ENCODE measurements around the gene TAAR8. TPM values are rescaled to one million over a fixed set of nuclear protein-coding genes. Genes with fewer than 3 reads are reported as not detected.
A peak's percentile ranks its signal among the peaks of the same experiment; 100 is the strongest.

Gene TAAR8
- not detected for total RNA-seq

DNA sequence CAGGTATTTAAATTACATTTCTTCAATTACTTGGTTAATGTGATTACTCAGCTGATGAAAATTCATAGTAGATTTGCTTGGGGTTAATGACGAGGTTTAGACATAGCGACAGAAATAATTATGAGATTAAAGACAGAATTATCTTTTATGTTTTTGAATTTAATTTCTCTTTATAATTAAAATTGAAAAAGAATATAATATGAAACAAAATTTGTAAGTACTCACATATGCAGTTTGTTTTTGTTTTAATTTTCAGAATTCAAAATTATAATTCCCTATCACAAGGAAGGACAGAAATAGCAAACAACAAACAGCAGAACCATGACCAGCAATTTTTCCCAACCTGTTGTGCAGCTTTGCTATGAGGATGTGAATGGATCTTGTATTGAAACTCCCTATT lies at the start of gene TAAR8:
Gene TAAR8, plus strand, starts transcription at position 301 of the 400 bp plus-strand sequence. Its CDS starts 21 bp downstream, at position 322.
- POLR2A ChIA-PET: no interaction called here
- intact Hi-C loops (cut with DNase I, micrococcal nuclease): no loop called here
- H3K36me3 Mint-ChIP-seq (ENCODE audit: low read depth): no peaks in the 10 kb centered on the region
- H3K27ac Mint-ChIP-seq: no peak within 1 kb of the TSS
- peaks cover 22% of the 10 kb centered on the region for H3K27me3 Mint-ChIP-seq
- CTCF ChIA-PET: no interaction called here
- no peaks in the 10 kb centered on the region for H3K4me1 Mint-ChIP-seq
- no peak within 1 kb of the TSS for H3K4me3 Mint-ChIP-seq
- DNase-seq (no peak), ATAC-seq (no peak)
- H3K9me3 Mint-ChIP-seq (ENCODE audit: low read depth): no peaks in the 10 kb centered on the region

DNA sequence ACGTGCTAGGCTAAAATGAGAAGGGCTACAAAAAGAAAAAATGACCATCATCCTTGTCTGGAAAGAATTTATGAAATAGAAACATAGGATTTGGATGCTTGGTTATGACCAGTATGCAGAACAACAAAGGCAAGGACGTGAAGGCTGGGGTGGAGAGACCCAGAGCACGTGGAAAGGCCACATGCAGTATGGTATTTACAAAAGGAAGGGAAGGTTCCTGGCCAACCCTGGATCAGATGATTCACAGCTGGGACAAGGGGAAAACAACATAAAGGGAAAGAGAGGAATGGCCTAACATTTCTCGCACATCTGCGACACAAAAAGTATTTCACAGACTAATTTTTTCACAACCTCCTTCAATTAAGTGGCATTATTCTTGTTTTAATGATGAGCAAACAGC lies 47.7 kb upstream of the TAAR8 start:
- POLR2A ChIA-PET: no interaction called here
- H3K4me3 Mint-ChIP-seq: no peak overlapping the region
- intact Hi-C loops (cut with DNase I, micrococcal nuclease): no loop called here
- H3K36me3 Mint-ChIP-seq (ENCODE audit: low read depth): peaks cover 30% of the 10 kb centered on the region
- CTCF ChIA-PET: no interaction called here
- ATAC-seq (no peak), DNase-seq (no peak)
- no peaks in the 10 kb centered on the region for H3K27me3 Mint-ChIP-seq
- H3K27ac Mint-ChIP-seq: no peak overlapping the region
- peaks cover 33% of the 10 kb centered on the region for H3K4me1 Mint-ChIP-seq
- H3K9me3 Mint-ChIP-seq (ENCODE audit: low read depth): no peaks in the 10 kb centered on the region

DNA sequence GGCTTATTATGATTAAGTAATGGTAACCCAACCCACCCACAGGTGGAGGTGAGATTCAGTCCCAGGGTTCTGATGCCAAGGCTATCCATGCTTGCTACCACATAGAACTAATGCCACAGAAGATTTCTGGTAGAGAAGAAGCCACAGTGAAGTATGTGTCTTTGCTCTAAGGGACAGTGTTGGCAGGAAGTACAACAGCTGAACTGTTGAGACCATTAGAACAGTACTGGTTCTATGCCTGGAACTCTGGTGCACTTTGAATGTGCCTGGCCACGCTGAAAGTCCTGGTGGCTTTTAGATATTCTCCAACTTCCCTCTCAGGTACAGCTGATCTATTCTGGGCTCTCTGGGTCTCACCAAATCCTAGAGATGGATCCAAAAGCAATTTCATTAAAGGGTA lies 47.3 kb upstream of the TAAR8 start:
- ATAC-seq (no peak), DNase-seq (no peak)
- Mint-ChIP-seq H3K9me3 (ENCODE audit: low read depth) (no peaks in the 10 kb centered on the region), H3K4me3 (no peak overlapping the region), H3K27ac (no peak overlapping the region), H3K27me3 (no peaks in the 10 kb centered on the region), H3K4me1 (peaks cover 29% of the 10 kb centered on the region), H3K36me3 (ENCODE audit: low read depth) (peaks cover 26% of the 10 kb centered on the region)
- ChIA-PET CTCF (no interaction called here), POLR2A (no interaction called here)
- intact Hi-C loops (cut with DNase I, micrococcal nuclease): no loop called here

DNA sequence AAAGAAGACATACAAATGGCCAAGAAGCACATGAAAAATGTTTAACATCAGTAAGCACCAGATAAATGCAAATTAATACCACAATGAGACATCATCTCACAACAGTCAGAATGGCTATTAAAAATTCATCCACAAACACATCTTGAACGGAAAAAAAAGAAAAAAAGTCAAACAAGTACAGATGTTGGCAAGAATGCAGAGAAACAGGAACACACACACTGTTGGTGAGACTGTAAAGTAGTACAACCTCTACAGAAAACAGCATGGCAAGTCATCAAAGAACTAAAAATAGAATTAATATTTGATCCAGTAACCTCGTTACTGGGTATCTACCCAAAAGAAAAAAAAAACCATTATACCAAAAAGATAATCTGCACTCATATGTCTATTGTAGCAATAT lies 46.0 kb upstream of the TAAR8 start:
- Mint-ChIP-seq H3K9me3 (ENCODE audit: low read depth) (no peaks in the 10 kb centered on the region), H3K4me1 (peaks cover 36% of the 10 kb centered on the region), H3K36me3 (ENCODE audit: low read depth) (peaks cover 20% of the 10 kb centered on the region), H3K27ac (no peak overlapping the region), H3K27me3 (no peaks in the 10 kb centered on the region), H3K4me3 (no peak overlapping the region)
- POLR2A ChIA-PET: no interaction called here
- DNase-seq (no peak), ATAC-seq (no peak)
- intact Hi-C loops (cut with DNase I, micrococcal nuclease): no loop called here
- CTCF ChIA-PET: no interaction called here

GRCh38 chr6:132506869-132507808 lies 45.3 kb upstream of the TAAR8 start:
- ChIA-PET POLR2A (no interaction called here), CTCF (interaction anchor here (1.6 kb wide), 1 partner anchor 21 kb away, joined by 3 read pairs; no protein-coding TSS in a partner anchor)
- Mint-ChIP-seq H3K4me3 (no peak overlapping the region), H3K27me3 (no peaks in the 10 kb centered on the region), H3K27ac (no peak overlapping the region), H3K4me1 (peaks cover 41% of the 10 kb centered on the region), H3K36me3 (ENCODE audit: low read depth) (peaks cover 14% of the 10 kb centered on the region), H3K9me3 (ENCODE audit: low read depth) (no peaks in the 10 kb centered on the region)
- ATAC-seq: no peak
- intact Hi-C loops (cut with DNase I, micrococcal nuclease): no loop called here
- no peak for DNase-seq

GRCh38 chr6:132511210-132511830 lies 41.2 kb upstream of the TAAR8 start:
- DNase-seq (no peak), ATAC-seq (no peak)
- peaks cover 39% of the 10 kb centered on the region for H3K4me1 Mint-ChIP-seq
- H3K4me3 Mint-ChIP-seq: no peak overlapping the region
- intact Hi-C loops (cut with DNase I, micrococcal nuclease): loop anchor here (5.0 to 10.0 kb wide), 3 partner anchors 253 to 301 kb away; partner anchors contain the start of genes RPS12 (in 1 of the 2) and SLC18B1 (in 1 of the 2)
- no peaks in the 10 kb centered on the region for H3K9me3 Mint-ChIP-seq (ENCODE audit: low read depth)
- no peak overlapping the region for H3K27ac Mint-ChIP-seq
- H3K36me3 Mint-ChIP-seq (ENCODE audit: low read depth): peaks cover 11% of the 10 kb centered on the region
- ChIA-PET POLR2A (no interaction called here), CTCF (interaction anchor here (1.5 kb wide), 1 partner anchor 19 kb away, joined by 4 read pairs; no protein-coding TSS in a partner anchor)
- H3K27me3 Mint-ChIP-seq: no peaks in the 10 kb centered on the region

GRCh38 chr6:132511831-132512220 lies 40.6 kb upstream of the TAAR8 start:
- peak overlapping the region; percentile 79 for H3K4me3 Mint-ChIP-seq
- H3K27ac Mint-ChIP-seq: no peak overlapping the region
- peaks cover 11% of the 10 kb centered on the region for H3K36me3 Mint-ChIP-seq (ENCODE audit: low read depth)
- ChIA-PET POLR2A (no interaction called here), CTCF (interaction anchor here (1.5 kb wide), 1 partner anchor 19 kb away, joined by 4 read pairs; no protein-coding TSS in a partner anchor)
- H3K9me3 Mint-ChIP-seq (ENCODE audit: low read depth): no peaks in the 10 kb centered on the region
- ATAC-seq (no peak), DNase-seq (no peak)
- H3K27me3 Mint-ChIP-seq: no peaks in the 10 kb centered on the region
- intact Hi-C loops (cut with DNase I, micrococcal nuclease): loop anchor here (5.0 to 10.0 kb wide), 3 partner anchors 253 to 300 kb away; partner anchors contain the start of genes RPS12 (in 1 of the 2) and SLC18B1 (in 1 of the 2)
- H3K4me1 Mint-ChIP-seq: peaks cover 34% of the 10 kb centered on the region

- Mint-ChIP-seq H3K4me1 (peaks cover 33% of the 10 kb centered on the region), H3K27ac (no peak overlapping the region), H3K4me3 (peak overlapping the region; percentile 79), H3K27me3 (no peaks in the 10 kb centered on the region), H3K9me3 (ENCODE audit: low read depth) (no peaks in the 10 kb centered on the region), H3K36me3 (ENCODE audit: low read depth) (peaks cover 11% of the 10 kb centered on the region)
- ChIA-PET CTCF (interaction anchor here (0.8 to 1.4 kb wide), 5 partner anchors 14 to 251 kb away, joined by 4 to 8 read pairs (median 4); no protein-coding TSS in a partner anchor), POLR2A (interaction anchor here (0.6 to 1.1 kb wide), 2 partner anchors 232 to 302 kb away, joined by 3 to 8 read pairs; partner anchors contain the start of gene RPS12)
- intact Hi-C loops (cut with DNase I, micrococcal nuclease): loop anchor here (5.0 to 10.0 kb wide), 3 partner anchors 253 to 300 kb away; partner anchors contain the start of genes RPS12 (in 1 of the 2) and SLC18B1 (in 1 of the 2)
- DNase-seq: no peak
- no peak for ATAC-seq
These were observed 40.2 kb upstream of the TAAR8 start for GRCh38 chr6:132512342-132512637.

DNA sequence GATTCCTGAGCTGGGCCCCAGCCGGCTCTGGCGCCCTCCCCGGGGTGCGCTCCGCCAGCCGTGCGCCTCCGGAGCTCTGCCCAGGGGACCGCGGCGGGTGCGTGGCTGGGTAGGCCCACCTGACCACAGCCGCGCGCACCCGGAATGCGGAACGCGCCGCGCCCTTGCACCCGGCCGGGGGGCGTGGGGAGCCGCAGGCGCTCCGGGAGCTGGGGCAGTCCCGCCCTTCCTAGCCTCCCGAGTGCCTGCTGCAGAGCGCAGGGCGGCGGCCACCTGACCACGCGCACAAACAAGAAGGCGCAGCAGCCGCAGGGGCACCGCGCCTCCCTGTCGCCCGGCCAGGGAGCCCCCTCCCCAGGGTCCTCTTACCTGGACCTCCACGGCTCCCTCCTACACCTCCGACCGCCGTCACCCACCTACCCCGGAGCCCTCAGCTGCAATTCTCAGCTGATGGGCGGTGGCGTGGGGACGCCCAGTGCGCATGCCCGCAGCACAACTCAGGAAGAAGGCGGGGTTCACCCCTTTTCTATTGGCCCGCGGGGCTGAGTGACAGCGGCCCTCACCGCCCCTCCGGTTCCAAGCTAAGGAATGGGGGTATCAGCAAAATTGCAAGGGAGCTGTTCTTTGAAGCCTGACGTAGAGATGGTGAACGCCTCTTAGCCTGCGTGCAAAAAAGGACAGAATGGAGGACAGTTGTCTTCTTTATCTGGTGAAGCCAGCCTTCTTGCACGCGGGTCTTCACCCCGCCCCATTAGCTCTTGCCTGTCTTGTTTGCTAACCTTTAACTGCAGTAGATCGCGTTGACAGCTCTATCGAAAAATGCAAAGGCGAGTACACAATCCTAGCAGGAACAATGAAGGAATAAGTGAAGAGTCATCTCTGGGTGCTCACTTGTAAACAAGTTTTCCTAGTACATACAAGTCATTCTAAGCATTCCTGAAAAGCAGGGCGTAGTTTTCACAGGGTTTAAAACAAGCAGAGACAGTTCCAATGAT lies 39.5 kb upstream of the TAAR8 start, which contains the start of gene STX7:
Gene STX7, minus strand, starts transcription at position 479 of the 995 bp plus-strand sequence. CDS start 9,586 bp downstream, outside the sequence.
- intact Hi-C loops (cut with DNase I, micrococcal nuclease): loop anchor here (1.0 to 10.0 kb wide), 4 partner anchors 252 to 301 kb away; partner anchors contain the start of genes RPS12 (in 2 of the 2) and SLC18B1 (in 1 of the 2)
- DNase-seq (peak; percentile 90), ATAC-seq (peak; percentile 97)
- peak within 1 kb of the TSS; percentile 85 for H3K27ac Mint-ChIP-seq
- POLR2A ChIA-PET: interaction anchor here (0.6 to 1.1 kb wide), 3 partner anchors 233 to 302 kb away, joined by 3 to 8 read pairs (median 3); partner anchors contain the start of genes RPS12 and SLC18B1
- H3K4me1 Mint-ChIP-seq: peaks cover 30% of the 10 kb centered on the region
- H3K27me3 Mint-ChIP-seq: no peaks in the 10 kb centered on the region
- no peaks in the 10 kb centered on the region for H3K9me3 Mint-ChIP-seq (ENCODE audit: low read depth)
- CTCF ChIA-PET: interaction anchor here (0.6 to 1.7 kb wide), 10 partner anchors 13 to 1011 kb away, joined by 3 to 11 read pairs (median 4); partner anchors contain the start of gene SLC18B1
- peak within 1 kb of the TSS; percentile 88 for H3K4me3 Mint-ChIP-seq
- H3K36me3 Mint-ChIP-seq (ENCODE audit: low read depth): peaks cover 7% of the 10 kb centered on the region

GRCh38 chr6:132513831-132514545 lies 38.5 kb upstream of the TAAR8 start:
- peak overlapping the region; percentile 88 for H3K4me3 Mint-ChIP-seq
- CTCF ChIA-PET: interaction anchor here (1.3 to 1.7 kb wide), 3 partner anchors 12 to 19 kb away, joined by 5 to 11 read pairs (median 5); no protein-coding TSS in a partner anchor
- H3K36me3 Mint-ChIP-seq (ENCODE audit: low read depth): no peaks in the 10 kb centered on the region
- DNase-seq (no peak), ATAC-seq (no peak)
- peaks cover 24% of the 10 kb centered on the region for H3K4me1 Mint-ChIP-seq
- no peak overlapping the region for H3K27ac Mint-ChIP-seq
- H3K27me3 Mint-ChIP-seq: no peaks in the 10 kb centered on the region
- intact Hi-C loops (cut with DNase I, micrococcal nuclease): loop anchor here (1.0 to 10.0 kb wide), 4 partner anchors 251 to 300 kb away; partner anchors contain the start of genes RPS12 (in 2 of the 2) and SLC18B1 (in 1 of the 2)
- POLR2A ChIA-PET: no interaction called here
- H3K9me3 Mint-ChIP-seq (ENCODE audit: low read depth): no peaks in the 10 kb centered on the region

All from activated CD4-positive, alpha-beta T cell treated with anti-CD3 and anti-CD28 coated beads for 36 hours (primary cell).